ENCODE results near the gene TRIM10. TPM values are rescaled to one million over a fixed set of nuclear protein-coding genes. Genes with fewer than 3 reads are reported as not detected.

Gene TRIM10
- total and polyA plus RNA-seq, 7 donors = 0.36 to 4.8 (median 3.1) TPM; not detected in 3

- H3K27me3 ChIP-seq = no peaks in the 10 kb centered on the region
- H3K36me3 ChIP-seq = peaks cover 12 to 62% (median 34%) of the 10 kb centered on the region in 4 donors
- WGBS, 2 donors = 93 to 94% methylated on average over 20 of the region's 20 CpGs
- H3K4me3 ChIP-seq = no peak overlapping the region
- intact Hi-C loops (cut with DNase I) = no loop called here
- H3K9me3 ChIP-seq = no peaks in the 10 kb centered on the region
- no peak for TF ChIP-seq POLR2A (IDR thresholded peaks at IDR 0.05)
- no peak for TF ChIP-seq POLR2AphosphoS5 (IDR thresholded peaks at IDR 0.05)
- no peak for TF ChIP-seq EP300 (IDR thresholded peaks at IDR 0.05)
- no peak for TF ChIP-seq CTCF (IDR thresholded peaks at IDR 0.05)
- DNase-seq = no peak
- H3K27ac ChIP-seq = no peak overlapping the region
- no peaks in the 10 kb centered on the region for H3K4me1 ChIP-seq
Measured at GRCh38 chr6:30185846-30186484, 25.0 kb upstream of the TRIM10 start.

DNA sequence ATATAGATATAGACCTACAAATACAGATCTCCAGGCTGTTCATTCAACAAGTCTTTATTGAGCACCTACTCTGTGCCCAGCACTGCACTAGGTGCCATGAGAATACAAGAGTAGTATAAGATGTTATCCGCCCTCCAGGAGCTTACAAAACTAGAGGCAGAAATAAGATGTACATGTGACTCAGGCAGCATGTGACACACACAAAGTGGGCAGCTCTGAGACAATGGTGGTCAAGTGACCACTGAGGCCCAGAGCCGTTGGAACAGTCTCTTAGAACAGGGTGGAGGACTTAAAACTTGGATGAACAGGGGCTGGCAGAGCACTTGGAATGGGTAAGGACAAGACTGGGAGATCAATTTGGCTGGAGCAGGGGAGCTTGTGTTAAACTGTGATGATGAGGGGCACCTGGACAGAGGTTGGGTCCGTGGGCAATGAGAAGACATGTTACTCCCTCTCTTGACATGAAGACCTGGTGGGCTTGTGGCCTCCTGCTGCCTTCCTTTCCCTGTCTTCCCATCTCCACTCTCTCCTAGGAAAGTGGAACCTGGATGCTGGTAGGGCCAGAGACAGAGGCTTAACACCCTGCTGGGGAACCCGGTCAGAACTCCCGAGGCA is 23.5 kb upstream of the TRIM10 start:
- no peak for DNase-seq
- no peak for TF ChIP-seq EP300 (IDR thresholded peaks at IDR 0.05)
- TF ChIP-seq CTCF (IDR thresholded peaks at IDR 0.05) = no peak
- no peak for TF ChIP-seq POLR2A (IDR thresholded peaks at IDR 0.05)
- no peak for TF ChIP-seq POLR2AphosphoS5 (IDR thresholded peaks at IDR 0.05)
- no peaks in the 10 kb centered on the region for H3K4me1 ChIP-seq
- no peak overlapping the region for H3K27ac ChIP-seq
- H3K36me3 ChIP-seq = peaks cover 12 to 48% (median 22%) of the 10 kb centered on the region in 4 donors
- H3K9me3 ChIP-seq = no peaks in the 10 kb centered on the region
- no peaks in the 10 kb centered on the region for H3K27me3 ChIP-seq
- intact Hi-C loops (cut with DNase I) = no loop called here
- no peak overlapping the region for H3K4me3 ChIP-seq
- WGBS, 2 donors = 72 to 95% methylated on average over 5 of the region's 5 CpGs

GRCh38 chr6:30180145-30180544 is 19.1 kb upstream of the TRIM10 start:
- Histone ChIP-seq H3K27me3 (peaks cover 0 to 11% (median 0%) of the 10 kb centered on the region in 3 donors), H3K27ac (no peak overlapping the region), H3K4me3 (no peak overlapping the region), H3K9me3 (no peaks in the 10 kb centered on the region), H3K36me3 (peaks cover 0 to 9% (median 2%) of the 10 kb centered on the region in 4 donors), H3K4me1 (no peaks in the 10 kb centered on the region)
- WGBS, 2 donors = 93 to 94% methylated on average over 1 of the region's 1 CpG
- no peak for DNase-seq
- TF ChIP-seq EP300 (IDR thresholded peaks at IDR 0.05) (no peak), CTCF (IDR thresholded peaks at IDR 0.05) (no peak), POLR2A (IDR thresholded peaks at IDR 0.05) (no peak), POLR2AphosphoS5 (IDR thresholded peaks at IDR 0.05) (no peak)
- intact Hi-C loops (cut with DNase I) = no loop called here

DNA sequence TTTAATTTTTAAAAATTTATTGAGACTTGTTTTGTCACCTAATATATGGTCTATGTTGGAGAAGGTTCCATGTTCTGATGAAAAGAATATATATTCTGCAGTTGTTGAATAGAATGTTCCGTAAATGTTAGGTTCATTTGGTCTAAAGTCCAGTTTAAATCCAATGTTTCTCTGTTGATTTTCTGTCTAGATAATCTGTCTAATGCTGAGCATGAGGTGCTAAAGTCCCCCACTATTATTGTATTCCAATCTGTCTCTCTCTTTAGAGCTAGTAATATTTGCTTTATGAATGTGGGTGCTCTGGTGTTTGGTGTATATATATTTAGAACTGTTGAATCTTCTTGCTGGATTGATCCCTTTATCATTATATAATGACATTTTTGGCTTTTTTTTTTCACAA is 17.8 kb upstream of the TRIM10 start:
- intact Hi-C loops (cut with DNase I) = no loop called here
- TF ChIP-seq CTCF (IDR thresholded peaks at IDR 0.05) = no peak
- TF ChIP-seq EP300 (IDR thresholded peaks at IDR 0.05) = no peak
- TF ChIP-seq POLR2A (IDR thresholded peaks at IDR 0.05) = no peak
- no peak for TF ChIP-seq POLR2AphosphoS5 (IDR thresholded peaks at IDR 0.05)

More for the DNA sequence above, 17.8 kb upstream of the TRIM10 start:
- Histone ChIP-seq H3K27ac (no peak overlapping the region), H3K27me3 (peaks cover 0 to 22% (median 3%) of the 10 kb centered on the region in 3 donors), H3K9me3 (no peaks in the 10 kb centered on the region), H3K4me1 (no peaks in the 10 kb centered on the region), H3K36me3 (no peaks in the 10 kb centered on the region), H3K4me3 (no peak overlapping the region)
- WGBS, 2 donors = 0 to 48% methylated on average over 1 of the region's 1 CpG
- DNase-seq = no peak
